ENCODE measurements around the gene SEL1L3. TPM values are rescaled to one million over a fixed set of nuclear protein-coding genes. Genes with fewer than 3 reads are reported as not detected.

The SEL1L3 gene
- total and polyA plus RNA-seq, 9 of the 15 experiments (the other 6 are each of a cell fraction or from before 2014, with no cell fraction given) = 10.0 to 44.3 (median 21.6) TPM

DNA sequence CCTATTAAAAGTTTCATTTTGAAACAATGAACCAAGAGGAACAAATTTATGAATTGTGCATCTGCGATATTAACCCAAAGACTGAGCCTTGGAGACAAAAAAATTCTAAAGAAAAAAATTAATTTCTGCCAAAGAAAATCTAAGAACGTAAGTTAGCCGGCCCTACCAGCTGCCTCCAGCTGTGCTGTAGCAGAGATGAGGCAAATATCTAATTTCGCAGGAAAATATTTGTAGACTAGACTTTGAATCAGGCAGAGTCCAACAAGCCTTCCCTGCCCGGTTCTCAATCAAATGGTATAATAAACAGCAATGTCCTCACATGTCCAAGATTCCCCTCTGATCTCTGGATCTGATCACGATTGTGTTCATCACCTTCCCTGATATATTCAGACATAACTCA, 30.0 kb upstream of the SEL1L3 start:
- no peaks in the 10 kb centered on the region for H3K4me1 ChIP-seq (replicated peaks in 1 of 2; ENCODE audit: control insufficient read depth in 2 of 2, insufficient read depth in 2 of 2, low read length in 2 of 2)
- intact Hi-C loops (cut with micrococcal nuclease) (no loop called here), in situ Hi-C loops (cut with MboI) (no loop called here)
- TF ChIP-seq, protein P1, sequence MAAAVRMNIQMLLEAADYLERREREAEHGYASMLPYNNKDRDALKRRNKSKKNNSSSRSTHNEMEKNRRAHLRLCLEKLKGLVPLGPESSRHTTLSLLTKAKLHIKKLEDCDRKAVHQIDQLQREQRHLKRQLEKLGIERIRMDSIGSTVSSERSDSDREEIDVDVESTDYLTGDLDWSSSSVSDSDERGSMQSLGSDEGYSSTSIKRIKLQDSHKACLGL (CRISPR knock-in tag; IDR thresholded peaks at IDR 0.05; ENCODE audit: borderline replicate concordance, poor library complexity, severe bottlenecking) = no peak
- TF ChIP-seq ZNF41 (CRISPR knock-in tag; conservative IDR thresholded peaks at IDR 0.05) (no peak), PPARD (CRISPR knock-in tag; IDR thresholded peaks at IDR 0.05) (no peak), TBL1XR1 (IDR thresholded peaks at IDR 0.05; ENCODE audit: low read length in 2 of 2) (no peak), MEIS2 (IDR thresholded peaks at IDR 0.05; ENCODE audit: partially characterized antibody) (no peak), ZNF696 (CRISPR knock-in tag; conservative IDR thresholded peaks at IDR 0.05) (no peak)
- TF ChIP-seq, protein P2, sequence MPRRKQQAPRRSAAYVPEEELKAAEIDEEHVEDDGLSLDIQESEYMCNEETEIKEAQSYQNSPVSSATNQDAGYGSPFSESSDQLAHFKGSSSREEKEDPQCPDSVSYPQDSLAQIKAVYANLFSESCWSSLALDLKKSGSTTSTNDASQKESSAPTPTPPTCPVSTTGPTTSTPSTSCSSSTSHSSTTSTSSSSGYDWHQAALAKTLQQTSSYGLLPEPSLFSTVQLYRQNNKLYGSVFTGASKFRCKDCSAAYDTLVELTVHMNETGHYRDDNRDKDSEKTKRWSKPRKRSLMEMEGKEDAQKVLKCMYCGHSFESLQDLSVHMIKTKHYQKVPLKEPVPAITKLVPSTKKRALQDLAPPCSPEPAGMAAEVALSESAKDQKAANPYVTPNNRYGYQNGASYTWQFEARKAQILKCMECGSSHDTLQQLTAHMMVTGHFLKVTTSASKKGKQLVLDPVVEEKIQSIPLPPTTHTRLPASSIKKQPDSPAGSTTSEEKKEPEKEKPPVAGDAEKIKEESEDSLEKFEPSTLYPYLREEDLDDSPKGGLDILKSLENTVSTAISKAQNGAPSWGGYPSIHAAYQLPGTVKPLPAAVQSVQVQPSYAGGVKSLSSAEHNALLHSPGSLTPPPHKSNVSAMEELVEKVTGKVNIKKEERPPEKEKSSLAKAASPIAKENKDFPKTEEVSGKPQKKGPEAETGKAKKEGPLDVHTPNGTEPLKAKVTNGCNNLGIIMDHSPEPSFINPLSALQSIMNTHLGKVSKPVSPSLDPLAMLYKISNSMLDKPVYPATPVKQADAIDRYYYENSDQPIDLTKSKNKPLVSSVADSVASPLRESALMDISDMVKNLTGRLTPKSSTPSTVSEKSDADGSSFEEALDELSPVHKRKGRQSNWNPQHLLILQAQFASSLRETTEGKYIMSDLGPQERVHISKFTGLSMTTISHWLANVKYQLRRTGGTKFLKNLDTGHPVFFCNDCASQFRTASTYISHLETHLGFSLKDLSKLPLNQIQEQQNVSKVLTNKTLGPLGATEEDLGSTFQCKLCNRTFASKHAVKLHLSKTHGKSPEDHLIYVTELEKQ (CRISPR knock-in tag; IDR thresholded peaks at IDR 0.05) = no peak
- TF ChIP-seq, protein P3, sequence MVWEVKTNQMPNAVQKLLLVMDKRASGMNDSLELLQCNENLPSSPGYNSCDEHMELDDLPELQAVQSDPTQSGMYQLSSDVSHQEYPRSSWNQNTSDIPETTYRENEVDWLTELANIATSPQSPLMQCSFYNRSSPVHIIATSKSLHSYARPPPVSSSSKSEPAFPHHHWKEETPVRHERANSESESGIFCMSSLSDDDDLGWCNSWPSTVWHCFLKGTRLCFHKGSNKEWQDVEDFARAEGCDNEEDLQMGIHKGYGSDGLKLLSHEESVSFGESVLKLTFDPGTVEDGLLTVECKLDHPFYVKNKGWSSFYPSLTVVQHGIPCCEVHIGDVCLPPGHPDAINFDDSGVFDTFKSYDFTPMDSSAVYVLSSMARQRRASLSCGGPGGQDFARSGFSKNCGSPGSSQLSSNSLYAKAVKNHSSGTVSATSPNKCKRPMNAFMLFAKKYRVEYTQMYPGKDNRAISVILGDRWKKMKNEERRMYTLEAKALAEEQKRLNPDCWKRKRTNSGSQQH (CRISPR knock-in tag; IDR thresholded peaks at IDR 0.05) = no peak
- 1% methylated on average over 6 of the region's 6 CpGs for WGBS (ENCODE audit: insufficient coverage, low coverage, missing lambda C conversion rate)
- ChIA-PET POLR2A (no interaction called here), CTCF (ENCODE audit: low intra/inter-chr PET ratio) (no interaction called here)
- ATAC-seq (no peak), DNase-seq (ENCODE audit: extremely low read depth in 1 of 4, low spot score in 3 of 4) (no peak), FAIRE-seq (no peak)
- no peak overlapping the region for H3K4me2 ChIP-seq (ENCODE audit: insufficient read depth, low read length)
- no peaks in the 10 kb centered on the region for H3K9me1 ChIP-seq (ENCODE audit: control insufficient read depth, insufficient read depth, low read length)
- no peaks in the 10 kb centered on the region for H3K9me3 ChIP-seq (replicated peaks; ENCODE audit: control insufficient read depth, insufficient read depth, low read depth, low read length)
- H3K79me2 ChIP-seq (ENCODE audit: control insufficient read depth, insufficient read depth, low read length) = no peaks in the 10 kb centered on the region
- H3K27ac ChIP-seq (ENCODE audit: extremely low read depth, low read depth, low read length) = no peak overlapping the region
- H3K4me3 ChIP-seq = no peak overlapping the region
- H3K9ac ChIP-seq (ENCODE audit: insufficient read depth in 1 of 2, low read depth in 2 of 2, low read length in 2 of 2) = no peak overlapping the region
- H3K36me3 ChIP-seq (ENCODE audit: control insufficient read depth, insufficient read depth, low read length) = no peaks in the 10 kb centered on the region
- no peaks in the 10 kb centered on the region for H4K20me1 ChIP-seq (replicated peaks; ENCODE audit: control insufficient read depth, insufficient read depth, low read length)
- H3K27me3 ChIP-seq (ENCODE audit: control insufficient read depth in 2 of 2, insufficient read depth in 2 of 2, low read length in 2 of 2) = peaks cover 33 to 42% of the 10 kb centered on the region in 2 experiments
- H2AFZ ChIP-seq (ENCODE audit: low read depth, low read length) = no peak overlapping the region
- no TSS peak for BruUV-seq (replicated peaks)
